ENCODE measurements around the gene RAB40B.

RAB40B gene

DNA sequence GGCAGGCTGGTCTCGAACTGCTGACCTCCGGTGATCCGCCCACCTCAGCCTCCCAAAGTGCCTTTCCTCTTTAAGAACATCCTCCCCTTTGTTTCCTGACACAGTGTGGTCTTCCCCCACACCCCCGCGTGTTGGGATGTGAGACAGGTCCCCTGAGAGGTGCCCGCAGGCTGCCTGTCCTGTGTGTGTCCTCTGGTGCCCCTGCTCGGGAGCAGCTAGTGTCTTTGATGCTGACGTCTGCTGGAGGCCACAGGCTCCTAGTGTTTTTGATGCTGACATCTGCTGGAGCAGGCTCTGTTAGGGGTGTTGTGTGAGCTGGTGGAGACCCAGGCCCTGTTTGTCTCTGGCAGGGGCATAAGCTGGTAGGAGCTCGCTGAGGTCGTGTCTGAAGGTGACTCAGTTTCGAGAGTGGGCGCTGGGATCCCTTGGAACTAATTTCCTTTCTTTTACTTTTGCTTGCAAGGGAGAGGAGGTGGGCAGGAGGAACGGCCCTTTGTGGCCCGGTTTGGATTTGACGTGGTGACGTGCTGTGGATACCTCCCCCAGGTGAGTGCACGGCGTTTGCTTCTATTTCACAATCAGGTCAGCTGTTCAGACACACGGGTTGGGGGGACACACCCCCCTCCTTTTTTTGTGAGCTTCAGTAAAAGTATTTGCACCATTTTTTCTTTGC lies 24.0 kb upstream of the RAB40B start:
- no peak overlapping the region for H3K4me3 ChIP-seq (ENCODE audit: low read length)
- TF ChIP-seq, protein P1, sequence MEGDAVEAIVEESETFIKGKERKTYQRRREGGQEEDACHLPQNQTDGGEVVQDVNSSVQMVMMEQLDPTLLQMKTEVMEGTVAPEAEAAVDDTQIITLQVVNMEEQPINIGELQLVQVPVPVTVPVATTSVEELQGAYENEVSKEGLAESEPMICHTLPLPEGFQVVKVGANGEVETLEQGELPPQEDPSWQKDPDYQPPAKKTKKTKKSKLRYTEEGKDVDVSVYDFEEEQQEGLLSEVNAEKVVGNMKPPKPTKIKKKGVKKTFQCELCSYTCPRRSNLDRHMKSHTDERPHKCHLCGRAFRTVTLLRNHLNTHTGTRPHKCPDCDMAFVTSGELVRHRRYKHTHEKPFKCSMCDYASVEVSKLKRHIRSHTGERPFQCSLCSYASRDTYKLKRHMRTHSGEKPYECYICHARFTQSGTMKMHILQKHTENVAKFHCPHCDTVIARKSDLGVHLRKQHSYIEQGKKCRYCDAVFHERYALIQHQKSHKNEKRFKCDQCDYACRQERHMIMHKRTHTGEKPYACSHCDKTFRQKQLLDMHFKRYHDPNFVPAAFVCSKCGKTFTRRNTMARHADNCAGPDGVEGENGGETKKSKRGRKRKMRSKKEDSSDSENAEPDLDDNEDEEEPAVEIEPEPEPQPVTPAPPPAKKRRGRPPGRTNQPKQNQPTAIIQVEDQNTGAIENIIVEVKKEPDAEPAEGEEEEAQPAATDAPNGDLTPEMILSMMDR (conservative IDR thresholded peaks at IDR 0.05; ENCODE audit: low read depth, low read length) = no peak
- DNase-seq (ENCODE audit: low read depth) = no peak

DNA sequence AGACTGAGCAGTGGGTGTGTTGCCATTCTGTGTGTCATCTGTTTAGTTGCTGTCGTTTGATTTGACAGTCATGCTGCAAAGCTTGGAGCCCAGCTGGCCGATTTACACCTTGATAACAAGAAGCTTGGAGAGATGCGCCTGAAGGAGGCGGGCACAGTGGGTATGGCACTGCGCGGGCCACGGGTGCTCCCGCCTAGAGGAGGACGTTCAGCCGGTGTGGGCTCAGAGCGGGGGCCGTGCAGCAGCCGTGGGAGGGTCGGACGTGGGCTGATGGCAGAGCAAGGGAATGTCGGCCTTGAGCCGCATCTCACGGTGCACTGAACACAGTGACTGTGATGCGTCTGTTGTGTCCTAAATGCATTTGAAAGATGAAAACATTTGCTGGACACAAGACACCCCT lies 21.7 kb upstream of the RAB40B start:
- TF ChIP-seq, protein P1 (conservative IDR thresholded peaks at IDR 0.05; ENCODE audit: low read depth, low read length) = no peak
- DNase-seq (ENCODE audit: low read depth) = no peak

DNA sequence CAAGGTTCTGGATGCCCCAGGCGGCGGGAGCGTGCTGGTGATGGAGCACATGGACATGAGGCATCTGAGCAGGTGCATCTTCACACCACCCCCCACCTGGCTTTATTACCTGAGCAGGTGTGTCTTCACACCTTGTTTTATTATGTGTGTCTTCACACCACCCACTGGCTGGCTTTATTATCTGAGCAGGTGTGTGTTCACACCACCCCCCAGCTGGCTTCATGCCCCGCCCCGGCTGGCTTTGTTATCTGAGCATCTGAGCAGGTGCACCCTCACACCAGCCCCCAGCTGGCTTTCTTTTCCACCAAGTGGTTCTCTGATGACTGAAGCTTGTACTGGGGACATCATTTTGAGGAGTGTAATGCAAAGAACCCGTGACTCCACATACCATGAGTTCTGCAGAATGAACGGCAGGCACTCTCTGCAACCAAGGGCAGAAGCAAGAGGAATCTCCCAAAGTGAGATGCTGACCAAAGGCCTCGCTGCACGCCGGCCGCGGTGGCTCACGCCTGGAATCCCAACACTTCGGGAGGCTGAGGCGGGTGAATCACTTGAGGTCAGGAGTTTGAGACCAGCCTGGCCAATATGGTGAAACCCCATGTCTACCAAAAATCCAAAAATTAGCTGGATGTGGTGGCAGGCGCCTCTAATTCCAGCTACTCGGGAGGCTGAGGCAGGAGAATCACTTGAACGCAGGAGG lies 20.6 kb upstream of the RAB40B start:
- no peak overlapping the region for H3K4me3 ChIP-seq (ENCODE audit: low read length)
- DNase-seq (ENCODE audit: low read depth) = no peak
- TF ChIP-seq, protein P1 (conservative IDR thresholded peaks at IDR 0.05; ENCODE audit: low read depth, low read length) = no peak

More for the DNA sequence above, 21.7 kb upstream of the RAB40B start:
- no peak overlapping the region for H3K4me3 ChIP-seq (ENCODE audit: low read length)

DNA sequence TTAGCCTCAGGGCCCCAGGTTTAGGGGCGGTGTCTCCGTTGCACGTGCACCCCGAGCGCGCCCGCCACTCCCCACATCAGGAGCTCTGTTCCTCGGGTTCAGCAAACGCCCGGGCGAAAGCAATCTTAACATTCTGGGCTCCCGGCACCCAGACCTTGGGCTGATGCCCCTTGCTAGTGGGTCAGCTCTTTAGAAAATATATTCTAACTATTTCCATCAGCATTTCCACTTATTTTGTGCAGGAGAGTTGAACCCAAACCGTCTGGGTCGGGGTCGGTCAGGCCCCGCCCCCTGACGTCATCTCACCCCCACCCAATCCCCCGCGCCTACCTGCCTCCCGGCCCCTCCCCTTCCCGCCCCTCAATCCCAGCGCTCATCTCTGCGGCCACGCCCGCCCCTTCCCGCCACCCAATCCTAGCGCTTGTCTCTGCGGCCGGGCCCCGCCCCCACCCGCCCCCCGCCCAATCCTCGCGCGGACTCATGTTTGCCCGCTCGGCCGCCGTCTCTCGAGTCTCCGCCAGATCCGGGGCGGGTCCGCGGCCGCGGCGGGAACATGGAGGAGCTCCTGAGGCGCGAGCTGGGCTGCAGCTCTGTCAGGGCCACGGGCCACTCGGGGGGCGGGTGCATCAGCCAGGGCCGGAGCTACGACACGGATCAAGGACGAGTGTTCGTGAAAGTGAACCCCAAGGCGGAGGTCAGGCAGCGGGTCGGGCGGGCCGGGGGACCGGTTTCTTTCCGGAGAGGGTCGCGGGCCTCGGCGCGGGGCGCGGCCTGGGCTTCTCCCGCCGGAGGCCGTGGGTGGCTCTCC lies 17.9 kb upstream of the RAB40B start, which contains the start of gene FN3KRP:
FN3KRP (plus strand) TSS at position 504 of the 808 bp plus-strand sequence; CDS start at position 554, 50 bp downstream.
- peak; percentile 72 for DNase-seq (ENCODE audit: low read depth)
- peak within 1 kb of the TSS; percentile 75 for H3K4me3 ChIP-seq (ENCODE audit: low read length)
- TF ChIP-seq, protein P1 (conservative IDR thresholded peaks at IDR 0.05; ENCODE audit: low read depth, low read length) = no peak

DNA sequence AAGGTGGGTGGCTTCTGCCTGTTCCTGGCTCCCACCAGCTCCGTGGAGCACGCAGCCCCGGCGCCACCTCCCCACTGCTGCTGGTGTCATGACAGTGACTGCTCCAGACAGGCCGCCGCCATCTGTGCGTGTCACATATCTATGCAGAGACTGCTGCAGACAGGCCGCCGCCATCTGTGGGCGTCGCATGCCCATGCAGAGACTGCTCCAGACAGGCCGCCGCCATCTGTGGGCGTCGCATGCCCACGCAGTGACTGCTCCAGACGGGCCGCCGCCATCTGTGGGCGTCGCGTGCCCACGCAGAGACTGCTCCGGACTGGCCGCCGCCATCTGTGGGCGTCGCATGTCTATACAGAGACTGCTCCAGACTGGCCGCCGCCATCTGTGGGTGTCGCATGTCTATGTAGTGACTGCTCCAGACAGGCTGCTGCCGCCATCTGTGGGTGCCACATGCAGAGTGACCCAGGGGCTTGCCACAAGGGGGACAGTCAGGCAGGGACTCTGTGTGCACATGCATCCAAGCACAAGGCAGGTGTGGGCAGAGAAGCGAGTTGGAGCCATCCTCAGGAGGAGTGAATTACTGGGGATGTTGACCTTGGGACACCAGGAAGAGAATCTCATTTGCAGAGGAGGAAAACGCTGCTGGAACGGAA lies 14.7 kb upstream of the RAB40B start:
- no peak for DNase-seq (ENCODE audit: low read depth)
- TF ChIP-seq, protein P1 (conservative IDR thresholded peaks at IDR 0.05; ENCODE audit: low read depth, low read length) = no peak
- H3K4me3 ChIP-seq (ENCODE audit: low read length) = no peak overlapping the region

DNA sequence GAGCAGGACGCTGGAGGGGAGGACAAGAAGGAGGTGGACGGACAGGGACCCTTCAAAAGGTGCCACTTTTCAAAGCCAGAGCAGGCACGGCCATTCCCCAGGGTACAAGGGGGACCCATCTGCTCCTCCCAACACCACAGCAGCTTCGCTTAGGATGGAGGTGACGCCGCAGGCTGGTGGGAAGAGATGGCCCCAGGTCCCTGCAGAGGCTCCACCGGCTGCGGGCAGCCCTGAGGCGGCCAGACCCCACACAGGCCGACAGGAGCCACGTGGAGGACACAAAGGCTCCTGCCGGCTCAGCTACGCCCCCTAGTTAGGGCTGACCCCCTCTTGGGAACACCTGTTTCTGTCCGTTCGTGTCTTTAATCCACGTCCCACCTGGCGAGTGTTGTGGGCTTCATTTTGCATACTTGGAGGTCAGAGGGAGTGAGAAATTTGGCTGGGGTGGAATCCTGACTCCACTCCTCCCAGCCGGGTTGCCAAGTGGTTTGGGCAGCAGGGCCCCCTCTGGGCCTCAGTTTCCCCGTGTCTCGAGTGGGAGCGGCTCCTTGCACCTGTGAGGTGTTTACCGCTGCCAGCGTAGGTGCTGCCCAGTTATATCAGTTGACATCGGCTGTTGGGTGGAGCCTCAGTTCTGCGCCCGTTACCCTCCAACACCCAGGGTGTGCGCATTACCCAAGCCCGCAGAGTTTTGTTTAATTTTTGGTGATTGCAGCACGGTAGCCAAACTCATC lies 12.2 kb upstream of the RAB40B start:
- TF ChIP-seq, protein P1 (conservative IDR thresholded peaks at IDR 0.05; ENCODE audit: low read depth, low read length) = peak; percentile 9
- no peak for DNase-seq (ENCODE audit: low read depth)
- H3K4me3 ChIP-seq (ENCODE audit: low read length) = no peak overlapping the region
